Measurements from ENCODE around the gene NR2C2. TPM values are rescaled to one million over a fixed set of nuclear protein-coding genes. Genes with fewer than 3 reads are reported as not detected.
A peak's percentile ranks its signal among the peaks of the same experiment; 100 is the strongest.

NR2C2 gene
- total RNA-seq, 4 donors from 2014 or later = 24.3 to 58.2 (median 39.9) TPM

DNA sequence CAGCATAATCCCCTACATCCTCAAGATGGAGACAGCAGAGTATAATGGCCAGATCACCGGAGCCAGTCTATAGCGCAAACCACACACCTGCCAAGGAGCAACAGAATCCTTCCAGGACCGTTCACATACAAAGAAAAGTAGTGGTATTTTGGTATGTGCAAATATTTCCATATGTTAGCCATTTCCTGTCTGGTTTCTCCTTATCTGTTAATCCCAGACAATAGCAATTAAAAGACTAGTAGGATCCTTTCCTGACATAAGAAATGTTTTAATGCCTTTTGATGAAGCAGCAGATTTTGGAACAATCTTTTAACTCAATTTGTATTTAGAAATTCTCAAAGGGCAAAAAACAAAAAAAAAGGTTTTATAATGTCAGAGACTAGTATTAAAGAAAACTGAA, 95.6 kb downstream of the NR2C2 start:
- WGBS, 2 donors = 73 to 81% methylated on average over 3 of the region's 3 CpGs
- DNase-seq (ENCODE audit: low spot score in 2 of 2) = no peak
- no peak overlapping the region for H3K4me3 ChIP-seq (ENCODE audit: low read depth, poor library complexity, severe bottlenecking)
- TF ChIP-seq, protein P1, sequence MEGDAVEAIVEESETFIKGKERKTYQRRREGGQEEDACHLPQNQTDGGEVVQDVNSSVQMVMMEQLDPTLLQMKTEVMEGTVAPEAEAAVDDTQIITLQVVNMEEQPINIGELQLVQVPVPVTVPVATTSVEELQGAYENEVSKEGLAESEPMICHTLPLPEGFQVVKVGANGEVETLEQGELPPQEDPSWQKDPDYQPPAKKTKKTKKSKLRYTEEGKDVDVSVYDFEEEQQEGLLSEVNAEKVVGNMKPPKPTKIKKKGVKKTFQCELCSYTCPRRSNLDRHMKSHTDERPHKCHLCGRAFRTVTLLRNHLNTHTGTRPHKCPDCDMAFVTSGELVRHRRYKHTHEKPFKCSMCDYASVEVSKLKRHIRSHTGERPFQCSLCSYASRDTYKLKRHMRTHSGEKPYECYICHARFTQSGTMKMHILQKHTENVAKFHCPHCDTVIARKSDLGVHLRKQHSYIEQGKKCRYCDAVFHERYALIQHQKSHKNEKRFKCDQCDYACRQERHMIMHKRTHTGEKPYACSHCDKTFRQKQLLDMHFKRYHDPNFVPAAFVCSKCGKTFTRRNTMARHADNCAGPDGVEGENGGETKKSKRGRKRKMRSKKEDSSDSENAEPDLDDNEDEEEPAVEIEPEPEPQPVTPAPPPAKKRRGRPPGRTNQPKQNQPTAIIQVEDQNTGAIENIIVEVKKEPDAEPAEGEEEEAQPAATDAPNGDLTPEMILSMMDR (IDR thresholded peaks at IDR 0.05) = no peak
- TF ChIP-seq POLR2A (IDR thresholded peaks at IDR 0.05) = no peak
- intact Hi-C loops (cut with DNase I; ENCODE audit: low total_unique reads) = no loop called here

DNA sequence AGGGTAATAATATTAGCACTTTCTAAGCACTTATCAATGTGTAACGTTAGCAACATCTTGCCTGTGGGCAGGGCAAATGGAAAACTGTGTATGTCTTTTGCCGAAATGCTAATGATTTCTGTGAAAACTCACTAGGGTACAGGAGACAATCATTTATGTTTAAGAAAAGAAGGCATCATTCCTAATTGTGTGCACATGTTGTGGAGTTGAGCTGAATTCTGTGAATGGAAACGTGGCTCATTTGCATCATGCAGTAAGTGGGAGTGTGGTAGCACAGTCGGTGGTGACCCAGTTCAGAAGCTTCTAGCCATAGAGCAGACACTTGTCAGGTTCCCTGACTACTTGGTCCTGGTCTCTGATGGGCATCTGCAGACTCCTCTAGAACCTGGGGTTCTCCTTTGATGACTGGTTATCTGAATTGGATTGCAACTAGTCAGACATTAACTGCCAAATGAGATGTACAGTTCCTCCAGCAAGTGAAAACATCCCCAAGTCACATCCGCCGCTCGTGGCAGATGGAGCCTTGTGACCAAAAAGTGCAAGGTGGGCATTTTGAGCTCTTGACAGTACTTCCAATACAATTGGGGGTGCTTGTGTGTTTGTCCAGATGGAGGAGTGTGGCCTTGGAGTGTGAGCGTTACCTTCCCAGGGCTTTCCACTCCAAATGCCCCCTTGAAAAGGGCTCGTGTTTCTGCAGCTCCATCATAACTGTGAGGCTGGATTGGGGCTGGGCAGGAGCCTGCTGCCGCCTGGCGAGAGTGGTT, 96.2 kb downstream of the NR2C2 start:
- intact Hi-C loops (cut with DNase I; ENCODE audit: low total_unique reads) = no loop called here
- 81 to 88% methylated on average over 11 of the region's 11 CpGs for WGBS, 2 donors
- DNase-seq (ENCODE audit: low spot score in 2 of 2) = peak in 1 of 2 donors; percentile 25
- no peak overlapping the region for H3K4me3 ChIP-seq (ENCODE audit: low read depth, poor library complexity, severe bottlenecking)
- TF ChIP-seq POLR2A (IDR thresholded peaks at IDR 0.05) = no peak
- TF ChIP-seq, protein P1 (IDR thresholded peaks at IDR 0.05) = no peak

DNA sequence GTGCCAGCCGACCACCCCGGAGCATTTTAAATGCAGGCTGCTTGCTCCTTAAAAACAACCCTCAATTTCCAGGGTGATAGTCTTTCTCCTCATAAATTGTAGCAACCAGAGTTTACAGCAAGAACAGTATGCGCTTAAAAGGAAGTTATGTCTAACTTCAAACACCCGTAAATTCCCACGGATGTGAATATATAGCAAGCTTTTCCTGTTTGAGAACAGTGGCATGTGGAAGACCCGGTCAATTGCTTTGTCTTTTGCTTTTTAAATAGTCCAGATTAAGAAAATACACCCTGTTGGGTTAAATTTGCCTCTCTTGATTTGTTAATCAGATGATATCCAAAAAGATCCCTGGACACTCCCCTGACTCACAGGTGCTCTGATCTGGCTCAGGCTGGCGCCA, 96.9 kb downstream of the NR2C2 start:
- no peak overlapping the region for H3K4me3 ChIP-seq (ENCODE audit: low read depth, poor library complexity, severe bottlenecking)
- no peak for TF ChIP-seq POLR2A (IDR thresholded peaks at IDR 0.05)
- TF ChIP-seq, protein P1 (IDR thresholded peaks at IDR 0.05) = no peak
- DNase-seq (ENCODE audit: low spot score in 2 of 2) = no peak
- intact Hi-C loops (cut with DNase I; ENCODE audit: low total_unique reads) = no loop called here
- 65 to 72% methylated on average over 7 of the region's 7 CpGs for WGBS, 2 donors

DNA sequence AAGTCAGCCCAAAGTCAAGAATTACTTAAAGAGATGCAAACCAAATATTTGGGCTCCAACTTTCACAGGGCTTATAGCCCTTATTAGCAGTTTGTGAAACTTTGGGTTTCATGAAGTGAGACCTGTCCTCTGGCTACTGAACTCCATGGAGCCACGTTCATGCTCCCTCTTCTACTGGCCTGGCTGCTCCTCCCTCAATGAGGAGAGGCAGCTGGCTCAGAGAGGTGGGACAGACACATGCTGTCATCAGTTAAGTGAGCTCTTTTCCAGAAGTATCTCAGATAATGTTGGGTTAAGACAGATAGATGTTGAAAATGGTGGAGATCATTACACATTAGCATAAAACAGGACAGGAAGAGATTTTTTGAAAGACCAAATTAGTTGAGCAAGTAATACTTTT, 98.3 kb downstream of the NR2C2 start:
- no peak for TF ChIP-seq POLR2A (IDR thresholded peaks at IDR 0.05)
- TF ChIP-seq, protein P1 (IDR thresholded peaks at IDR 0.05) = no peak
- WGBS, 2 donors = 62 to 71% methylated on average over 1 of the region's 1 CpG
- DNase-seq (ENCODE audit: low spot score in 2 of 2) = no peak
- no peak overlapping the region for H3K4me3 ChIP-seq (ENCODE audit: low read depth, poor library complexity, severe bottlenecking)
- intact Hi-C loops (cut with DNase I; ENCODE audit: low total_unique reads) = no loop called here

DNA sequence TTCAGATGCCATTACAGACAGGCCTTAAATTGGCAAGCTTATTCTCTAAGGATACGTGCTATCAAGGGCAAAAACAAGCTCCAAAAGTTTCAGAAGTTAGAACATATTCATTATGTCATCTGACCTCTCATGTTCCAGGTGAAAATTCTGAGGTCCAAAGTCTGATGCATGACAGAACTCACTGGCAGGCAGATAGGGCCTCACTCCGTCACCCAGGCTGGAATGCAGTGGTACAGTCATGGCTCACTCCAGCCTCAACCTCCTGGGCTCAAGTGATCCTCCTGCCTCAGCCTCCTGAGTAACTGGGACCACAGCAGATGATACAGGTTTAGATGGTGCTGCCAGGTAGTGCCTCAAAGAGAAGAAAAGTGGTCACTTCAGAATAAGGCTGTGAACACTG, 102.2 kb downstream of the NR2C2 start:
- intact Hi-C loops (cut with DNase I; ENCODE audit: low total_unique reads) = no loop called here
- no peak overlapping the region for H3K4me3 ChIP-seq (ENCODE audit: low read depth, poor library complexity, severe bottlenecking)
- no peak for TF ChIP-seq POLR2A (IDR thresholded peaks at IDR 0.05)
- TF ChIP-seq, protein P1 (IDR thresholded peaks at IDR 0.05) = no peak
- DNase-seq (ENCODE audit: low spot score in 2 of 2) = no peak
- 94 to 96% methylated on average over 2 of the region's 2 CpGs for WGBS, 2 donors
